GM23248 (cell line): ENCODE measurements around the gene GJA4. TPM values are rescaled to one million over a fixed set of nuclear protein-coding genes. Genes with fewer than 3 reads are reported as not detected.

Experiments
- DNase-seq: peaks from one replicate; pipeline ENCODE4 v3.0.0-alpha.2; 2015
- H2AFZ ChIP-seq: fragments of 200-600 bp; sonication (generic); 2 replicates; pipeline ENCODE4 v1.6.1; 2016; ENCODE audit warnings: antibody characterized with exemption
- H3F3A ChIP-seq: fragments of 200-600 bp; sonication (generic); 2 replicates; pipeline ENCODE4 v1.6.1; 2016; ENCODE audit warnings: mild to moderate bottlenecking, antibody characterized with exemption, mixed run types; ENCODE audit not compliant: insufficient read depth
- H3K27ac ChIP-seq: fragments of 200-600 bp; sonication (generic); 2 replicates; pipeline ENCODE4 v1.5.1; 2016; ENCODE audit warnings: mild to moderate bottlenecking
- H3K27me3 ChIP-seq: fragments of 200-600 bp; sonication (generic); replicated peaks from 2 replicates; pipeline ENCODE4 v1.6.1; 2016; ENCODE audit warnings: mild to moderate bottlenecking; ENCODE audit not compliant: insufficient read depth
- H3K36me3 ChIP-seq: fragments of 200-600 bp; sonication (generic); 2 replicates; pipeline ENCODE4 v1.6.1; 2016; ENCODE audit warnings: low read depth, mild to moderate bottlenecking
- H3K4me1 ChIP-seq: fragments of 200-600 bp; sonication (generic); 2 replicates; pipeline ENCODE4 v1.6.1; 2016; ENCODE audit warnings: mild to moderate bottlenecking; ENCODE audit not compliant: insufficient read depth
- H3K4me2 ChIP-seq: fragments of 200-600 bp; sonication (generic); one replicate; pipeline ENCODE4 v1.6.1; 2016; ENCODE audit warnings: mild to moderate bottlenecking; ENCODE audit not compliant: unreplicated experiment
- H3K4me3 ChIP-seq: fragments of 200-600 bp; sonication (generic); 2 replicates; pipeline ENCODE4 v1.5.1; 2016; ENCODE audit warnings: mild to moderate bottlenecking
- H3K79me2 ChIP-seq: fragments of 200-600 bp; sonication (generic); 2 replicates; pipeline ENCODE4 v1.6.1; 2016; ENCODE audit warnings: mild to moderate bottlenecking; ENCODE audit not compliant: insufficient read depth
- H3K9ac ChIP-seq: fragments of 200-600 bp; sonication (generic); 2 replicates; pipeline ENCODE4 v1.6.1; 2016; ENCODE audit warnings: mild to moderate bottlenecking
- H3K9me2 ChIP-seq: fragments of 200-600 bp; sonication (generic); 2 replicates; pipeline ENCODE4 v1.6.1; 2016; ENCODE audit warnings: mixed run types, mild to moderate bottlenecking, moderate library complexity; ENCODE audit not compliant: insufficient read depth
- H3K9me3 ChIP-seq: fragments of 200-600 bp; sonication (generic); one replicate; pipeline ENCODE4 v1.6.1; 2017; ENCODE audit warnings: low read depth
- H4K20me1 ChIP-seq: fragments of 200-600 bp; sonication (generic); 2 replicates; pipeline ENCODE4 v1.6.0; 2016; ENCODE audit not compliant: insufficient read depth
- EZH2 ChIP-seq: fragments of 200-600 bp; sonication (generic); IDR thresholded peaks from 2 replicates; pipeline ENCODE4 v1.6.1; 2018; ENCODE audit warnings: antibody characterized with exemption, mild to moderate bottlenecking; ENCODE audit not compliant: insufficient read depth, poor library complexity, severe bottlenecking
- EZH2phosphoT487 ChIP-seq: fragments of 200-600 bp; sonication (generic); IDR thresholded peaks from 2 replicates; pipeline ENCODE4 v1.6.1; 2018; ENCODE audit warnings: antibody characterized with exemption, moderate library complexity, mild to moderate bottlenecking, low read depth; ENCODE audit not compliant: insufficient read depth
- WGBS, 2 experiments: methylation state at CpG; one replicate each; pipeline ENCODE4 v1.1.6; 2015 to 2017; ENCODE audit warnings: low lambda C conversion rate in 2 of 2, low coverage in 1 of 2; ENCODE audit errors: missing lambda C conversion rate in 2 of 2; 5-methylcytosine and 5-hydroxymethylcytosine counted together
- in situ Hi-C: fragments of 300-500 bp; cut with MboI; formaldehyde crosslinking; loops from 2 replicates; pipeline ENCODE4 v1.15.0; 2020
- polyA plus RNA-seq: library from polyadenylated mRNA; unstranded; fragments of >200 nt; fragmentation: Nextera tagmentation; extraction: Ambion mirVana; gene quantifications from 2 replicates; pipeline ENCODE4 v1.2.1, GENCODE V29; 2016
- total RNA-seq: library from RNA; depleted of rRNA; stranded (reverse); fragments of >200 nt; shearing (Covaris generic); gene quantifications from 2 replicates; pipeline ENCODE4 v1.2.3, GENCODE V29; 2014

GJA4 gene
- total and polyA plus RNA-seq, 2 experiments from 2014 or later, result not detected

DNA sequence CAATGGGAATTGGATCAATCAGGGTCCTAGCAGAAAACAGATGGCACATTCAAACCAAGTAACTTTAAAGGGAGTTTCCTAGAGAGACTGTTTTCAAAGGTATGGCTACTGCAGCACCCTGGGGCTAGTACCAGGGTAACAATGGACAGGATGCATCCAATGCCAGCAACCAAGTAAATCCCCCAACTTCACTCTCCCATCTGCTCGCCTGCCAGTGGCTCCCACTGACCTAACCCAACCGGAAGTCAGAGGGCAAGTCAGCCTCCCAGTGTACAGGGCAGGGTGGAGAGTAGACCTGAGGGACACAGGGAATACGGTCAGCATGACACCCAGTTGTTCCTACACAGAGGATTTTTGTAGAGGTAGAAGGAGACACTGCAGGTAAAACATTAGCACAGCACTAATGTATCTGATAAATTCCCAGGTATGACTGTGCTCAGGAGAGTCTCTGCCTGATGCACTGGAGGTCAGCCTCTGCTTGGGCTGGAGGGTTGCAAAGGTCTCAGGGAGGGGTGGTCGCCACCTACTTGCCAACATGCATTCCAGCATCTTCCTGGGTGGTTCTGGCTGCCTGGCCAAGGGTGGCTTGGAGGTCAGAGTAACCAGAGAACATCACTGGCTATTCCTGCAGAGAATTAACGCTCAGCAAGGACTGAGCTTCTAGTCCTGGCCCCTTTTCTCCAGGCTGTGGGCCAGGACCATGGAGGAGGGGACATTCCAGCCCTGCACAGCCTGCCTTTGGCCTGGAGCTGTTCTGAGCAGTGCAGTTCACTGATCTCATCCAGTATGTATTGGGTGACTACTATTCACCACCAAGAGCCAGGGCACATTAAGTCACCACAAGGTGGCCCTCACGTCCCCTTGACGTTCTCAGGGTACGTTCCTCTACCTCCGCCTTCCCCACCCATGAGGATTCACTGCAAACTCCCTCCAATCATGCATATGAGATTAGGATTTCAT is 5.1 kb upstream of the GJA4 start:
- no peak overlapping the region for H2AFZ ChIP-seq
- H3F3A ChIP-seq, result no peaks in the 10 kb centered on the region
- TF ChIP-seq EZH2 (no peak), EZH2phosphoT487 (no peak)
- no peaks in the 10 kb centered on the region for H3K36me3 ChIP-seq
- H3K4me3 ChIP-seq, result no peak overlapping the region
- 32% methylated on average over 9 of the region's 9 CpGs for WGBS, 2 experiments
- DNase-seq, result peak; percentile 52
- H3K27ac ChIP-seq, result no peak overlapping the region
- H3K79me2 ChIP-seq, result no peaks in the 10 kb centered on the region
- in situ Hi-C loops, result no loop called here
- 0 out of 2 replicates have a peak, but pooled peaks cover 5% of the 10 kb centered on the region for H3K4me1 ChIP-seq
- no peaks in the 10 kb centered on the region for H4K20me1 ChIP-seq
- no peak overlapping the region for H3K9ac ChIP-seq
- H3K9me3 ChIP-seq, result no peaks in the 10 kb centered on the region
- H3K4me2 ChIP-seq, result no peak overlapping the region
- no peaks in the 10 kb centered on the region for H3K9me2 ChIP-seq
- no peaks in the 10 kb centered on the region for H3K27me3 ChIP-seq

DNA sequence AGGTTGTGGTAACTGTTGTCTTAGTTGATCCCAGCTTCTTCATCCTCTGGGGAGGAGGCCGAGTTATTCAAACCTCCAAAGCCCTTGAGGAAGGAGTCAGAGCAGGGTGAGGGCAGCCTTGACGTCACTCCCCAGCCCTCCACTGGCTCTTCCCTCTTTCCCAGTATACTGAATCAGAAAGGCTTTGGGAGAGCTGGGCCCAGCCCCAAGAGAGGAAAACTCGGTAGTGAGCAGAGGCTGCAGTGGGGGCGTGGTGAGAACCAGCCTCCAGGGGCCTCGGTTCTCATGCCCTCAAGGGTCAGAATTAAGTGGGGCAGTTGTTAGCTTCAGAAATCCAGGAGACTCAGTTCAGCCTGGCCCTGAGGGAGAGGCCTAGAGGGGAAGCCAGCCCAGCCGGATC is 1.8 kb upstream of the GJA4 start:
- Histone ChIP-seq H4K20me1 (no peaks in the 10 kb centered on the region), H3K27ac (no peak overlapping the region), H3K27me3 (no peaks in the 10 kb centered on the region), H3K36me3 (no peaks in the 10 kb centered on the region), H3K79me2 (no peaks in the 10 kb centered on the region), H3K4me1 (no peaks in the 10 kb centered on the region), H3K4me2 (no peak overlapping the region), H3K9me2 (no peaks in the 10 kb centered on the region), H3K9ac (no peak overlapping the region), H3K9me3 (no peaks in the 10 kb centered on the region), H2AFZ (no peak overlapping the region), H3F3A (no peaks in the 10 kb centered on the region), H3K4me3 (no peak overlapping the region)
- no peak for DNase-seq
- in situ Hi-C loops, result no loop called here
- TF ChIP-seq EZH2phosphoT487 (no peak), EZH2 (no peak)
- 67 to 79% methylated on average over 6 of the region's 6 CpGs for WGBS, 2 experiments

DNA sequence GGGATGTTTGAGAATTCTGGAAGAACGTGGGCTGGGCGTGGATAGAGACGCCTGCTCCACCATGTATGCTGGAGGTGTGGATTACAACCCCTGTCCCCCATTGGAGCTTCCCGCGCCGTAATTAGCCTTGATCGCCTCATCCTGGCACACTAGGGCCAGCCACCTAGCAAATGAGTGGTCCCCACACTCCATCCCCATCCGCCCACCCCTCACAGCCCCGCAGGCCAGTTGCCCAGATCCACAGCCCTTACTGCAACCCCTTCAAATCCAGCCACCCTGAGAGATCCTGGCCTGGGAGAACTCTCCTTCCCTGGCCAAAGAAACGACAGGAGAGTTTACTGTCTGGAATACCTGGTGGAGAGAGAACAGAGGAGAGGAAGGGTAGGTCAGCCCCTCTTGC is 375 bp upstream of the GJA4 start:
- no peaks in the 10 kb centered on the region for H3K79me2 ChIP-seq
- no peak overlapping the region for H3K4me3 ChIP-seq
- H4K20me1 ChIP-seq, result no peaks in the 10 kb centered on the region
- H3K4me1 ChIP-seq, result no peaks in the 10 kb centered on the region
- no peak for DNase-seq
- no peak overlapping the region for H3K9ac ChIP-seq
- 59 to 66% methylated on average over 7 to 10 of the region's 10 CpGs for whole genome bisulfite sequencing, 2 experiments
- no peaks in the 10 kb centered on the region for H3K36me3 ChIP-seq
- no peaks in the 10 kb centered on the region for H3K9me3 ChIP-seq
- no peak overlapping the region for H2AFZ ChIP-seq
- no peak overlapping the region for H3K4me2 ChIP-seq
- H3K27ac ChIP-seq, result no peak overlapping the region
- H3F3A ChIP-seq, result no peaks in the 10 kb centered on the region
- in situ Hi-C loops, result no loop called here
- H3K9me2 ChIP-seq, result no peaks in the 10 kb centered on the region
- TF ChIP-seq EZH2phosphoT487 (no peak), EZH2 (peak; percentile 4)
- no peaks in the 10 kb centered on the region for H3K27me3 ChIP-seq

DNA sequence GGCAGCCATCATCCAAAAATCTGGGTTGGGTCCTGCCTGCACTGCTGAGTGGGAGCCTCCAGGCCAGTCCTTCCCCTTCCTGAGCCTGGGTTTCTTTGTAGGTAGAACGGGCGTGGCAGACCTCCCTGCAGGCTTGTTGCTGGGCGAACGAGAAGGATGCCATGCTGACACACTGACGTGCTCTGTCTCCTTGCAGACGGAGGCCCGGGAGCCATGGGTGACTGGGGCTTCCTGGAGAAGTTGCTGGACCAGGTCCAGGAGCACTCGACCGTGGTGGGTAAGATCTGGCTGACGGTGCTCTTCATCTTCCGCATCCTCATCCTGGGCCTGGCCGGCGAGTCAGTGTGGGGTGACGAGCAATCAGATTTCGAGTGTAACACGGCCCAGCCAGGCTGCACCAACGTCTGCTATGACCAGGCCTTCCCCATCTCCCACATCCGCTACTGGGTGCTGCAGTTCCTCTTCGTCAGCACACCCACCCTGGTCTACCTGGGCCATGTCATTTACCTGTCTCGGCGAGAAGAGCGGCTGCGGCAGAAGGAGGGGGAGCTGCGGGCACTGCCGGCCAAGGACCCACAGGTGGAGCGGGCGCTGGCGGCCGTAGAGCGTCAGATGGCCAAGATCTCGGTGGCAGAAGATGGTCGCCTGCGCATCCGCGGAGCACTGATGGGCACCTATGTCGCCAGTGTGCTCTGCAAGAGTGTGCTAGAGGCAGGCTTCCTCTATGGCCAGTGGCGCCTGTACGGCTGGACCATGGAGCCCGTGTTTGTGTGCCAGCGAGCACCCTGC is 1.4 kb downstream of the GJA4 start:
- no peaks in the 10 kb centered on the region for H3F3A ChIP-seq
- H3K4me1 ChIP-seq, result no peaks in the 10 kb centered on the region
- no peaks in the 10 kb centered on the region for H3K36me3 ChIP-seq
- H2AFZ ChIP-seq, result no peak overlapping the region
- H3K4me3 ChIP-seq, result no peak overlapping the region
- in situ Hi-C loops, result no loop called here
- TF ChIP-seq EZH2phosphoT487, result no peak
- no peak for TF ChIP-seq EZH2
- H3K27ac ChIP-seq, result no peak overlapping the region
- H4K20me1 ChIP-seq, result no peaks in the 10 kb centered on the region
- H3K4me2 ChIP-seq, result no peak overlapping the region
- no peaks in the 10 kb centered on the region for H3K27me3 ChIP-seq
- 91 to 92% methylated on average over 38 to 40 of the region's 40 CpGs for WGBS, 2 experiments
- H3K79me2 ChIP-seq, result no peaks in the 10 kb centered on the region
- DNase-seq, result no peak
- no peaks in the 10 kb centered on the region for H3K9me2 ChIP-seq
- no peak overlapping the region for H3K9ac ChIP-seq
- H3K9me3 ChIP-seq, result no peaks in the 10 kb centered on the region
